H9 (cell line): ENCODE data around the gene BLOC1S1. TPM values are rescaled to one million over a fixed set of nuclear protein-coding genes. Genes with fewer than 3 reads are reported as not detected.

Source experiments
- DNase-seq: peaks from one replicate; pipeline ENCODE4 v3.0.0-alpha.2; 2017
- H2AFZ ChIP-seq: one replicate; pipeline ENCODE4 v1.6.1; 2013; ENCODE audit warnings: mild to moderate bottlenecking, low read length, control low read depth, moderate library complexity
- H2AK5ac ChIP-seq: 2 replicates; pipeline ENCODE4 v1.6.1; 2013; ENCODE audit warnings: low read length, control low read depth, mixed read lengths; ENCODE audit not compliant: insufficient read length
- H2BK120ac ChIP-seq: one replicate; pipeline ENCODE4 v1.6.1; 2013; ENCODE audit warnings: low read depth, mild to moderate bottlenecking, low read length, control low read depth, inconsistent platforms; ENCODE audit not compliant: poor library complexity, severe bottlenecking
- H2BK12ac ChIP-seq: 2 replicates; pipeline ENCODE4 v1.6.1; 2013; ENCODE audit warnings: low read length, control low read depth, mixed read lengths, low read depth; ENCODE audit not compliant: insufficient read length
- H2BK15ac ChIP-seq: 2 replicates; pipeline ENCODE4 v1.6.1; 2013; ENCODE audit warnings: low read depth, low read length, control low read depth
- H2BK20ac ChIP-seq: one replicate; pipeline ENCODE4 v1.6.1; 2013; ENCODE audit warnings: low read depth, mild to moderate bottlenecking, low read length, control low read depth, inconsistent platforms; ENCODE audit not compliant: poor library complexity, severe bottlenecking
- H2BK5ac ChIP-seq: 2 replicates; pipeline ENCODE4 v1.6.1; 2013; ENCODE audit warnings: low read length, control low read depth, mixed read lengths; ENCODE audit not compliant: insufficient read length
- H3K14ac ChIP-seq: 2 replicates; pipeline ENCODE4 v1.6.1; 2013; ENCODE audit warnings: low read length, control low read depth; ENCODE audit not compliant: insufficient read depth
- H3K18ac ChIP-seq: 2 replicates; pipeline ENCODE4 v1.6.1; 2013; ENCODE audit warnings: low read depth, mild to moderate bottlenecking, mixed read lengths, low read length, control low read depth; ENCODE audit not compliant: insufficient read length
- H3K23ac ChIP-seq: 2 replicates; pipeline ENCODE4 v1.6.1; 2013; ENCODE audit warnings: low read length, control low read depth, mixed read lengths, low read depth; ENCODE audit not compliant: insufficient read length
- H3K23me2 ChIP-seq: 2 replicates; pipeline ENCODE4 v1.6.1; 2013; ENCODE audit warnings: low read depth, mild to moderate bottlenecking, mixed read lengths, low read length, control low read depth; ENCODE audit not compliant: insufficient read length, poor library complexity, severe bottlenecking
- H3K27ac ChIP-seq: 2 replicates; pipeline ENCODE4 v1.5.1; 2013; ENCODE audit warnings: low read length, control low read depth, mixed read lengths, low read depth; ENCODE audit not compliant: insufficient read length
- H3K27me3 ChIP-seq: 2 replicates; pipeline ENCODE4 v1.6.1; 2013; ENCODE audit warnings: low read length, control low read depth, inconsistent platforms; ENCODE audit not compliant: insufficient read depth
- H3K4ac ChIP-seq: 2 replicates; pipeline ENCODE4 v1.6.1; 2013; ENCODE audit warnings: low read depth, mild to moderate bottlenecking, control low read depth, inconsistent platforms, low read length, moderate library complexity
- H3K4me1 ChIP-seq: 2 replicates; pipeline ENCODE4 v1.6.1; 2013; ENCODE audit warnings: low read length, control low read depth, inconsistent platforms; ENCODE audit not compliant: insufficient read depth
- H3K4me2 ChIP-seq: 2 replicates; pipeline ENCODE4 v1.6.1; 2013; ENCODE audit warnings: low read length, control low read depth, mixed read lengths; ENCODE audit not compliant: insufficient read length, insufficient read depth
- H3K56ac ChIP-seq: 2 replicates; pipeline ENCODE4 v1.6.1; 2013; ENCODE audit warnings: low read depth, mild to moderate bottlenecking, mixed read lengths, low read length, control low read depth; ENCODE audit not compliant: insufficient read length
- H3K79me1 ChIP-seq: 2 replicates; pipeline ENCODE4 v1.6.1; 2013; ENCODE audit warnings: low read depth, mild to moderate bottlenecking, moderate library complexity, low read length, control low read depth, inconsistent platforms; ENCODE audit not compliant: insufficient read depth, poor library complexity, severe bottlenecking
- H3K79me2 ChIP-seq: 2 replicates; pipeline ENCODE4 v1.6.1; 2013; ENCODE audit warnings: low read length, control low read depth, inconsistent platforms; ENCODE audit not compliant: insufficient read depth
- H3K9ac ChIP-seq: 2 replicates; pipeline ENCODE4 v1.6.1; 2013; ENCODE audit warnings: low read length, control low read depth, mixed read lengths; ENCODE audit not compliant: insufficient read length; ENCODE audit errors: extremely low read depth
- H3K9me3 ChIP-seq: one replicate; pipeline ENCODE4 v1.6.1; 2013; ENCODE audit warnings: low read depth, low read length, inconsistent platforms; ENCODE audit not compliant: control insufficient read depth
- H3T11ph ChIP-seq: one replicate; pipeline ENCODE4 v1.6.1; 2013; ENCODE audit warnings: mild to moderate bottlenecking, low read length, control low read depth, inconsistent platforms
- H4K20me1 ChIP-seq: one replicate; pipeline ENCODE4 v1.6.1; 2013; ENCODE audit not compliant: control insufficient read depth, insufficient read length, insufficient read depth
- H4K5ac ChIP-seq: 2 replicates; pipeline ENCODE4 v1.6.1; 2013; ENCODE audit warnings: low read depth, mild to moderate bottlenecking, mixed read lengths, low read length, control low read depth; ENCODE audit not compliant: insufficient read length
- H4K8ac ChIP-seq: replicated peaks from 2 replicates; pipeline ENCODE4 v1.6.1; 2013; ENCODE audit warnings: low read length, control low read depth, mixed read lengths, low read depth; ENCODE audit not compliant: insufficient read length
- H4K91ac ChIP-seq: 2 replicates; pipeline ENCODE4 v1.6.1; 2013; ENCODE audit warnings: low read depth, mild to moderate bottlenecking, moderate library complexity, mixed read lengths, low read length, control low read depth; ENCODE audit not compliant: insufficient read length
- H3K27ac Mint-ChIP-seq, 3 experiments: 2 replicates in 2 of 3; 3 replicates in 1 of 3; pipeline ENCODE4 v1.8.0; 2020 to 2021; ENCODE audit warnings: mixed read lengths in 3 of 3, mild to moderate bottlenecking in 1 of 3, moderate library complexity in 1 of 3
- H3K27me3 Mint-ChIP-seq: 2 replicates; pipeline ENCODE4 v1.8.0; 2021; ENCODE audit warnings: low read depth, mild to moderate bottlenecking, moderate library complexity, mixed read lengths
- H3K36me3 Mint-ChIP-seq, 3 experiments: 2 replicates in 2 of 3; 3 replicates in 1 of 3; pipeline ENCODE4 v1.8.0; 2020 to 2021; ENCODE audit warnings: low read depth in 3 of 3, mixed read lengths in 3 of 3; ENCODE audit not compliant: insufficient read depth in 1 of 3
- H3K4me1 Mint-ChIP-seq, 2 experiments: 2 replicates each; pipeline ENCODE4 v1.8.0; 2020; ENCODE audit warnings: mixed read lengths in 2 of 2
- H3K4me3 Mint-ChIP-seq, 2 experiments: 2 replicates in 1 of 2; 3 replicates in 1 of 2; pipeline ENCODE4 v1.8.0; 2020 to 2021; ENCODE audit warnings: mild to moderate bottlenecking in 2 of 2, mixed read lengths in 2 of 2, moderate library complexity in 1 of 2
- H3K9me3 Mint-ChIP-seq, 2 experiments: 2 replicates in 1 of 2; 3 replicates in 1 of 2; pipeline ENCODE4 v1.8.0; 2020; ENCODE audit warnings: mild to moderate bottlenecking in 2 of 2, mixed read lengths in 2 of 2, moderate library complexity in 1 of 2
- WGBS: extraction: QIAGEN DNeasy Blood & Tissue Kit; methylation state at CpG from one replicate; pipeline ENCODE4 v1.1.7; 2013; ENCODE audit warnings: missing lambda C conversion rate, low lambda C conversion rate, mixed read lengths; ENCODE audit not compliant: insufficient read length; ENCODE audit errors: extremely low coverage; 5-methylcytosine and 5-hydroxymethylcytosine counted together
- total RNA-seq: library from RNA; stranded (reverse); gene quantifications from 2 replicates; pipeline ENCODE4 v1.2.1, GENCODE V29; 2021
- TF ChIP-seq, protein P1 (sequence below): fragments of 200-600 bp; sonication (generic); conservative IDR thresholded peaks from 3 replicates; pipeline ENCODE4 v1.8.0; 2021; ENCODE audit warnings: antibody characterized with exemption, mild to moderate bottlenecking

BLOC1S1 gene
- total RNA-seq, 1 experiment from 2014 or later = 108 TPM

GRCh38 chr12:55745361-55746173, 29.7 kb downstream of the BLOC1S1 start:
- H3K4me1 Mint-ChIP-seq = peaks cover 61 to 68% of the 10 kb centered on the region in 2 experiments
- peak; percentile 90 for DNase-seq

More at GRCh38 chr12:55745361-55746173, 29.7 kb downstream of the BLOC1S1 start:
- Histone ChIP-seq H4K20me1 (no peaks in the 10 kb centered on the region), H3K18ac (no peak overlapping the region), H3K23me2 (peaks cover 29% of the 10 kb centered on the region), H3K4me1 (peaks cover 15% of the 10 kb centered on the region), H3K27me3 (no peaks in the 10 kb centered on the region), H3K9me3 (no peaks in the 10 kb centered on the region), H2AFZ (no peak overlapping the region), H3T11ph (no peak overlapping the region), H2BK15ac (no peak overlapping the region), H2BK20ac (no peak overlapping the region), H2BK12ac (no peak overlapping the region), H3K14ac (no peak overlapping the region), H3K23ac (no peak overlapping the region), H2BK5ac (no peak overlapping the region), H3K56ac (no peak overlapping the region), H3K4me2 (peak overlapping the region; percentile 72), H4K5ac (no peak overlapping the region), H3K9ac (peak overlapping the region; percentile 31), H2AK5ac (no peak overlapping the region), H4K91ac (no peak overlapping the region), H3K27ac (peak overlapping the region; percentile 37), H3K79me1 (peaks cover 3% of the 10 kb centered on the region), H2BK120ac (no peak overlapping the region), H3K4ac (no peak overlapping the region), H3K79me2 (peaks cover 6% of the 10 kb centered on the region; the same call in 1 of the 2 replicates), H4K8ac (no peak overlapping the region)
- TF ChIP-seq, protein P1, sequence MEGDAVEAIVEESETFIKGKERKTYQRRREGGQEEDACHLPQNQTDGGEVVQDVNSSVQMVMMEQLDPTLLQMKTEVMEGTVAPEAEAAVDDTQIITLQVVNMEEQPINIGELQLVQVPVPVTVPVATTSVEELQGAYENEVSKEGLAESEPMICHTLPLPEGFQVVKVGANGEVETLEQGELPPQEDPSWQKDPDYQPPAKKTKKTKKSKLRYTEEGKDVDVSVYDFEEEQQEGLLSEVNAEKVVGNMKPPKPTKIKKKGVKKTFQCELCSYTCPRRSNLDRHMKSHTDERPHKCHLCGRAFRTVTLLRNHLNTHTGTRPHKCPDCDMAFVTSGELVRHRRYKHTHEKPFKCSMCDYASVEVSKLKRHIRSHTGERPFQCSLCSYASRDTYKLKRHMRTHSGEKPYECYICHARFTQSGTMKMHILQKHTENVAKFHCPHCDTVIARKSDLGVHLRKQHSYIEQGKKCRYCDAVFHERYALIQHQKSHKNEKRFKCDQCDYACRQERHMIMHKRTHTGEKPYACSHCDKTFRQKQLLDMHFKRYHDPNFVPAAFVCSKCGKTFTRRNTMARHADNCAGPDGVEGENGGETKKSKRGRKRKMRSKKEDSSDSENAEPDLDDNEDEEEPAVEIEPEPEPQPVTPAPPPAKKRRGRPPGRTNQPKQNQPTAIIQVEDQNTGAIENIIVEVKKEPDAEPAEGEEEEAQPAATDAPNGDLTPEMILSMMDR = peak; percentile 26; the same call in 1 of the 3 replicates
- peak overlapping the region; percentile 89 to 98 (median 95) for H3K27ac Mint-ChIP-seq
- H3K9me3 Mint-ChIP-seq = no peaks in the 10 kb centered on the region
- H3K27me3 Mint-ChIP-seq = peaks cover 8% of the 10 kb centered on the region
- peaks cover 23 to 37% (median 35%) of the 10 kb centered on the region in 3 experiments; a peak in 6 of 7 replicates for H3K36me3 Mint-ChIP-seq
- no CpG with 5 or more reads among the region's 13 CpGs for WGBS
- peak overlapping the region; percentile 96 to 97 for H3K4me3 Mint-ChIP-seq
